Activated B cell treated with CpG ODN at 0.5 μM for 24 hours (primary cell): ENCODE data around the gene CROCC. TPM values are rescaled to one million over a fixed set of nuclear protein-coding genes. Genes with fewer than 3 reads are reported as not detected.
"Not testable (repeated sequence)": the region's sequence is repeated elsewhere in the genome, so short reads cannot be mapped to it uniquely, and the experiment has no call there.

Source experiments
- ATAC-seq: fragments of 200-7000 bp; cut with Tn5 transposase; one replicate; pipeline ENCODE4 v1.10.0; 2021; ENCODE audit warnings: low read depth, mild to moderate bottlenecking, moderate library complexity
- CTCF ChIA-PET: fragments of 350-600 bp; sonication (Branson Sonifier 250); formaldehyde crosslinking; loops from one replicate; lab custom pipeline; 2021; ENCODE audit warnings: antibody characterized with exemption; lab: Charles Lee
- POLR2A ChIA-PET: fragments of 350-600 bp; sonication (Branson Sonifier 250); formaldehyde crosslinking; loops from one replicate; lab custom pipeline; 2021; ENCODE audit warnings: antibody characterized with exemption; lab: Charles Lee
- DNase-seq: peaks from one replicate; pipeline ENCODE4 v3.0.0; 2022
- H3K27ac Mint-ChIP-seq: one replicate; pipeline ENCODE4 v1.8.0; 2020; ENCODE audit warnings: mixed read lengths
- H3K27me3 Mint-ChIP-seq: one replicate; pipeline ENCODE4 v1.8.0; 2021; ENCODE audit warnings: mixed read lengths
- H3K36me3 Mint-ChIP-seq: one replicate; pipeline ENCODE4 v1.8.0; 2021; ENCODE audit warnings: low read depth, mixed read lengths
- H3K4me1 Mint-ChIP-seq: one replicate; pipeline ENCODE4 v1.8.0; 2021; ENCODE audit warnings: mixed read lengths
- H3K4me3 Mint-ChIP-seq: one replicate; pipeline ENCODE4 v1.8.0; 2020; ENCODE audit warnings: mild to moderate bottlenecking, mixed read lengths
- H3K9me3 Mint-ChIP-seq: one replicate; pipeline ENCODE4 v1.8.0; 2020; ENCODE audit warnings: mixed read lengths
- intact Hi-C: fragments of 100-400 bp; cut with micrococcal nuclease; formaldehyde crosslinking; loops from one replicate; pipeline ENCODE4 v1.15.1; 2024
- total RNA-seq: library from RNA; stranded (reverse); gene quantifications from 2 replicates; pipeline ENCODE4 v1.2.3, GENCODE V29; 2022
- TF ChIP-seq, protein P1 (sequence below): fragments of 200-600 bp; IDR thresholded peaks from one replicate; pipeline ENCODE4 v1.8.0; 2022; ENCODE audit warnings: antibody characterized with exemption, mild to moderate bottlenecking

Gene CROCC
- total RNA-seq, 1 donor from 2014 or later = 30.4 TPM

DNA sequence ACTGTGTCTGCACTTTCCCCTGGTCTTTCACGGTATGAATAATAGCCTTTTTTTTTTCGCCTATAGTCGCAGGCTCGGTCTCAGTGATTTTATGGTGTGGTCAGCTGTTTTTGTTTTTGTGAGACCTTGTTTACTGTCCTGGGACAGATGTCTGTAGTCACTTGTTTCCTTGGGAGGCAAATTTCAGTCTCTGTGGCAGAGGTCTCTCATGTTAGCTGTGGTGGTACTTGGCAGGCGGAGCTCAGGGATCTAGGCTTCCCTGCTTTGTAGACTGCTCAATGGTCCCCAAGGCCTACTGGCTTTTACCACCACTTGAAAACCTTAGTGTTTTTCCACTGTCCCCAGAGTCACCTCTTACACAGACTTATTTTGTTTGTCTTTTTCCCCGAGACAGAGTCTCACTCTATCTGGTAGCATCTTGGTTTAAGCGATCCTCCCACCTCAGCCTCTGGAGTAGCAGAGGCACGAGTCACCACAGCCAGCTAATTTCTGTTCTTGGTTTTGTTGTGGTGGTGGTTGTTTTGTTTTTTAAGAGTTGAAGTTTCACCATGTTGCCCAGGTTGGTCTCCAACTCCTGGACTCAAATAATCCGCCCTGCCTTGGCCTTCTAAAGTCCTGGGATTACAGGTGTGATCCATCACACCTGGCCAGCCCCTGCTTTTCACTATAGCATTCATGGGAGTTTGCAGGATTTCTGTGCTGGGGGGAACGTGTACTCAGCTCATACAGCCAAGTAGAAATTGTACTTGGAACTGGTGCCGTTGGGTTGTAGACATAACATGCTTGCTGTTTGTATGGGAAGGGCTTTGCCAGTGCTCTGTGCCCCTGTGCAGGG, 15.6 kb upstream of the CROCC start:
- intact Hi-C loops = loop anchor here (1.0 to 2.0 kb wide), 2 partner anchors 7 to 393 kb away; no protein-coding TSS in a partner anchor
- TF ChIP-seq, protein P1, sequence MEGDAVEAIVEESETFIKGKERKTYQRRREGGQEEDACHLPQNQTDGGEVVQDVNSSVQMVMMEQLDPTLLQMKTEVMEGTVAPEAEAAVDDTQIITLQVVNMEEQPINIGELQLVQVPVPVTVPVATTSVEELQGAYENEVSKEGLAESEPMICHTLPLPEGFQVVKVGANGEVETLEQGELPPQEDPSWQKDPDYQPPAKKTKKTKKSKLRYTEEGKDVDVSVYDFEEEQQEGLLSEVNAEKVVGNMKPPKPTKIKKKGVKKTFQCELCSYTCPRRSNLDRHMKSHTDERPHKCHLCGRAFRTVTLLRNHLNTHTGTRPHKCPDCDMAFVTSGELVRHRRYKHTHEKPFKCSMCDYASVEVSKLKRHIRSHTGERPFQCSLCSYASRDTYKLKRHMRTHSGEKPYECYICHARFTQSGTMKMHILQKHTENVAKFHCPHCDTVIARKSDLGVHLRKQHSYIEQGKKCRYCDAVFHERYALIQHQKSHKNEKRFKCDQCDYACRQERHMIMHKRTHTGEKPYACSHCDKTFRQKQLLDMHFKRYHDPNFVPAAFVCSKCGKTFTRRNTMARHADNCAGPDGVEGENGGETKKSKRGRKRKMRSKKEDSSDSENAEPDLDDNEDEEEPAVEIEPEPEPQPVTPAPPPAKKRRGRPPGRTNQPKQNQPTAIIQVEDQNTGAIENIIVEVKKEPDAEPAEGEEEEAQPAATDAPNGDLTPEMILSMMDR = no peak
- peaks cover 3% of the 10 kb centered on the region for H3K9me3 Mint-ChIP-seq
- ATAC-seq (no peak), DNase-seq (no peak)
- no peaks in the 10 kb centered on the region for H3K27me3 Mint-ChIP-seq
- H3K4me3 Mint-ChIP-seq = no peak overlapping the region
- no peaks in the 10 kb centered on the region for H3K36me3 Mint-ChIP-seq
- H3K27ac Mint-ChIP-seq = peak overlapping the region; percentile 35
- H3K4me1 Mint-ChIP-seq = peaks cover 36% of the 10 kb centered on the region
- POLR2A ChIA-PET = interaction anchor here (1.1 to 4.0 kb wide), 11 partner anchors 8 to 1381 kb away, joined by 5 to 62 read pairs (median 14); partner anchors contain the start of genes CROCC, NBPF1, RNU1-1 and RNU1-2
- CTCF ChIA-PET = interaction anchor here (1.4 kb wide), 1 partner anchor 55 kb away, joined by 3 read pairs; no protein-coding TSS in a partner anchor

DNA sequence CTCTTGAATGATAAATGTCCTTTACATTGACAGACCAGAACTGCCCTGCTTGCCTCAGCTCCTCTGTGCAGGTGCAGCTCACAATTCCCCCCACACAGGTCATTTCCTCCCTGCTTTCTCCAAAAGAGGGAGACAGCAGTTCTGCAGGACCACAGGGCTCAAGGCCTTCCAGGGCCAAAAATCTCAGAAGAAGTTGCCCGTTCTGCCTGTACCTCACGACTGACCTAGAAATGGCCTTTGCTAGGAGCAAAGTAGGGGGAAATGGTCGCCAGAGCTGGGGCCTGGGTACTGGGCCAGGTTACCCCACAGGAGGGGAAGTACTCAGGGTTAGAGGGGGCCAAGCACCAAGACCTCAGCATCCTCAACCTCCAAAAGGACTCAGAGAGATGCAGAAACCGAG, 14.9 kb upstream of the CROCC start:
- intact Hi-C loops = no loop called here
- no peak for DNase-seq
- ChIA-PET POLR2A (interaction anchor here (3.7 kb wide), 1 partner anchor 10 kb away, joined by 62 read pairs; the partner anchor contains the start of gene RNU1-2), CTCF (no interaction called here)
- H3K27ac Mint-ChIP-seq = peak overlapping the region; percentile 35
- no peak overlapping the region for H3K4me3 Mint-ChIP-seq
- no peaks in the 10 kb centered on the region for H3K27me3 Mint-ChIP-seq
- TF ChIP-seq, protein P1 = no peak
- no peaks in the 10 kb centered on the region for H3K36me3 Mint-ChIP-seq
- H3K9me3 Mint-ChIP-seq = peaks cover 3% of the 10 kb centered on the region
- no peak for ATAC-seq
- peaks cover 28% of the 10 kb centered on the region for H3K4me1 Mint-ChIP-seq

DNA sequence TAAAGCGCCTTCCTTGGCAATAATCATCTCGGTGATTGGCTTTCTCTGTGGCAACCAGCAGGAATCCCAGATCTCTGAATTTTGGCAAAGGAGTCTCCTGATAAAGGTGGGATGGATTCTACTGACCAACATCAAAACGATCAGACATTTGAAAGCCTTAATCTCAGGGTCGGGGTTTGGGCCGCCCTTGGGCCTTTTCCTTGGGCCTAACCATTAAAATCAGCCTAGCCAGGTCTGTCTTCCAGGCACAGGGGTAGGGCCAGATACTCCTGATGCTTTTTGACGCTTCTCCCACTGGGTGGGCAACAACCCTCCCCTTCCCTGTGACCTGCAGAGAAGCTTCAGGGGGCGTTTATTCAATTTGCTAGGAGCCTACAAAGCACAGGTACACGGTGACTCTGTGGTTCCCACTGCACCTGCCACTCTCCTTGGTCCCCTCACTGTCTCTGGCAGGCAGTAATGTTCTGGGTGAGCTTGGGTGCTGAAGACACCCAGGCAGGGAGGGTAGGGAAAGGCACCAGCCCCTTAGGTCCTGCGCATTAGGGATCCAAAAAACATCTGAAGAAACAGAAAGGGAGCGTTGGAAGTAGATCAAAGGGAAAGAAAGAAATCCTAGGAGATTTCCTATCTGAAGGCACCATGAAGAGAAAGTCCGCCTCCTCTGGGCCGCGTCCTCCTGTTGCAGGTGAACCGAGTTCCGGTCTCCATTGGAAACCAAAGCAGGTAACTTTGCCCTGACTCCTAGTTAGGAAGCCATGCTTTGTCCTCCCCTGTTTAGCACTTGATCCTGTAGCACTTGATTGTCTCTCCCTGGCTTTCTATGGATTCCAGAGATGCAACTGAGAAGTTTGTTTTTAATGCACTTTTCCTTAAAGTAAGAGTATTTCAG, 13.6 kb upstream of the CROCC start:
- no peaks in the 10 kb centered on the region for H3K27me3 Mint-ChIP-seq

DNA sequence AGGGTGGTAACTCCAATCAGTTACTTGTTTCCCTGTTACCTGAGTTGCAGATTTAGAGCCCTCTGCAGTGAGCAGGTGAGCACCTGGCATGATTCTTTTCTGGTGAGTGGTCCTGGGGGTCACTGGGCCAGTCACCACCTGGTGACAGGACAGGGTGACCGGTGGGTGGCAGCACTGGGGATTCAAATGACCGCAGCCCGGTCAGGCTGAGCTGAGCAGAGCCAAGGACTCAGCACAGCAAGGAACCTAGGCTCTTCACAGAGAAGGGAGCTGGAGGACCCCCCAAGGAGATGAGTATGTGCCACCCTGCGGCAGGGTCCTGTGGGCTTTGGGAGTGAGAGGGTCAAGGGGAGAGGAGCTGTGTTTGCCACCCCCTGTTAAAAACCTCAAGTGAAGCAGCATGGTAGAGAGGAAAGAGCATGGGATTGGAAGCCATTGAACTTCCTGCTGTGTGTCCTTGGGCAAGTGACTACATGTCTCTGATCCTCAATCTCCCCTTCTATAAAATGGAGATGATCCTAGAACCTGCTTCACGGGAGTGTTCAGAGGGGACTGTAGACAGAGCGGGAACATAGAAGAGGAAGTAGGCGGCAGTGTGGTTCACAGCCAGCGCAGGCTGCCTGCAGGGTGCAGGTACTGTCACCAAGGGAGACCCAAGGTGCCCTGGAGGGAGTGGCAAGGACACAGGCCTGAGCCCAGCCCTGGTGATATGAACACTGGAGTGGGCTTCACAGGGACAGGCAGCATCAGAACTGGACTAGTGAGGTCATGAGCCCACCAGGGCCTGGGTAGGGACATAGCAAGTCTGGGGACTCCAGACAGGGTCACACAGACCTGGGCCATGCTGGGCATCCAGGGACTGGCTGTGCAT, 9.6 kb upstream of the CROCC start:
- Mint-ChIP-seq H3K27ac (peak overlapping the region; percentile 73), H3K4me1 (peaks cover 29% of the 10 kb centered on the region), H3K4me3 (peak overlapping the region; percentile 78)
- POLR2A ChIA-PET = interaction anchor here (0.6 to 1.2 kb wide), 3 partner anchors 8 to 142 kb away, joined by 3 to 9 read pairs (median 5); partner anchors contain the start of gene SDHB
- H3K9me3 Mint-ChIP-seq, H3K27me3 Mint-ChIP-seq, DNase-seq, H3K36me3 Mint-ChIP-seq, CTCF ChIA-PET, ATAC-seq: not testable (repeated sequence)
- intact Hi-C loops = loop anchor here (2.0 kb wide), 1 partner anchor 49 kb away; no protein-coding TSS in a partner anchor

More for the DNA sequence above, 13.6 kb upstream of the CROCC start:
- CTCF ChIA-PET = no interaction called here
- intact Hi-C loops = no loop called here
- Mint-ChIP-seq H3K4me1 (peaks cover 28% of the 10 kb centered on the region), H3K9me3 (peaks cover 3% of the 10 kb centered on the region), H3K36me3 (no peaks in the 10 kb centered on the region), H3K27ac (no peak overlapping the region), H3K4me3 (no peak overlapping the region)
- TF ChIP-seq, protein P1 = no peak
- POLR2A ChIA-PET = interaction anchor here (0.6 kb wide), 2 partner anchors 140 to 146 kb away, joined by 4 to 9 read pairs; partner anchors contain the start of gene SDHB
- DNase-seq = no peak
- no peak for ATAC-seq

DNA sequence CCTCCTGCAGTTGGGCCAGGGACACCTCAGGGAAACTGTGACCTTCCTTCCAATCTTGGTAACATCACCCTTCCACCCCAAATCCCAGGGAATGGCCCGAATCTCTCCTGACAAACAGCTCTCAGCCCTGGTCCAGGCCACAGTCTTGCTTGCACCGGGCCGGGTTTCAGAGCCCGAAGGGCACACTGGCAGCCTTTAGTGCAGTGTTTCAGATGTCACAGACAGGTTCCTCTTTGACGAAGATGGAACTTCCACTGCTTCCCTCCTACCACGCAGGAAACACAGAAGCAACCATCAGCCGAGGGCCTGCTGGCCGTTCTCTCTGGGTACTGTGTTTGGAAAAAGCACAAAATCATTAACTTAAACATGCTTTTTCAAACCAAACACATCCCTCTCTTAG, 9.0 kb upstream of the CROCC start:
- H3K36me3 Mint-ChIP-seq, ATAC-seq, DNase-seq, H3K27me3 Mint-ChIP-seq, H3K9me3 Mint-ChIP-seq, CTCF ChIA-PET: not testable (repeated sequence)
- peak overlapping the region; percentile 78 for H3K4me3 Mint-ChIP-seq
- H3K4me1 Mint-ChIP-seq = peaks cover 29% of the 10 kb centered on the region
- peak overlapping the region; percentile 73 for H3K27ac Mint-ChIP-seq
- POLR2A ChIA-PET = interaction anchor here (0.6 to 1.2 kb wide), 6 partner anchors 8 to 696 kb away, joined by 3 to 9 read pairs (median 4); no protein-coding TSS in a partner anchor
- intact Hi-C loops = loop anchor here (1.0 to 2.0 kb wide), 2 partner anchors 7 to 48 kb away; no protein-coding TSS in a partner anchor
